ENCODE data around the gene RNGTT.

DNA sequence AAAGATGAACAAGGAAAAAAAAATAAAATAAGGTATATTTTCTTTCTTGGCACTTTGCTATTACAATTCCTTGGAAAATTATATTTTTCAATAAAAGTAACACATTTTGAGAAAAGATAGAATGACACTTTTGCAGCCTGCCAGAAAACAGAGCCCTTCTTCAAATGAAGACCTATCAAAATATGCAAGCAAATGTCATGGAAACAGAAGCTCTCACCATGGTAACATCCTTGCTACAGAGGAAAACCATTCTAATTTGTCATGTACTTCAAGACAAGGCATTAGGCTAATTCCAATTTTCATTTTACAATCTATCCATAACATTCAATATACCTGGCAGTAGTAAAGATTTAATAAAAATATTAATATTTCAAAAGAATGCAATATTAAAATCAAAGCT is 177.9 kb downstream of the RNGTT start:
- TF ChIP-seq, protein P1, sequence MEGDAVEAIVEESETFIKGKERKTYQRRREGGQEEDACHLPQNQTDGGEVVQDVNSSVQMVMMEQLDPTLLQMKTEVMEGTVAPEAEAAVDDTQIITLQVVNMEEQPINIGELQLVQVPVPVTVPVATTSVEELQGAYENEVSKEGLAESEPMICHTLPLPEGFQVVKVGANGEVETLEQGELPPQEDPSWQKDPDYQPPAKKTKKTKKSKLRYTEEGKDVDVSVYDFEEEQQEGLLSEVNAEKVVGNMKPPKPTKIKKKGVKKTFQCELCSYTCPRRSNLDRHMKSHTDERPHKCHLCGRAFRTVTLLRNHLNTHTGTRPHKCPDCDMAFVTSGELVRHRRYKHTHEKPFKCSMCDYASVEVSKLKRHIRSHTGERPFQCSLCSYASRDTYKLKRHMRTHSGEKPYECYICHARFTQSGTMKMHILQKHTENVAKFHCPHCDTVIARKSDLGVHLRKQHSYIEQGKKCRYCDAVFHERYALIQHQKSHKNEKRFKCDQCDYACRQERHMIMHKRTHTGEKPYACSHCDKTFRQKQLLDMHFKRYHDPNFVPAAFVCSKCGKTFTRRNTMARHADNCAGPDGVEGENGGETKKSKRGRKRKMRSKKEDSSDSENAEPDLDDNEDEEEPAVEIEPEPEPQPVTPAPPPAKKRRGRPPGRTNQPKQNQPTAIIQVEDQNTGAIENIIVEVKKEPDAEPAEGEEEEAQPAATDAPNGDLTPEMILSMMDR (IDR thresholded peaks at IDR 0.05), result no peak
- TF ChIP-seq POLR2A (IDR thresholded peaks at IDR 0.05), result no peak
